Pancreas (tissue), 10 donors: ENCODE measurements around the gene MPPE1. TPM values are rescaled to one million over a fixed set of nuclear protein-coding genes. Genes with fewer than 3 reads are reported as not detected.
"Not testable (repeated sequence)": the region's sequence is repeated elsewhere in the genome, so short reads cannot be mapped to it uniquely, and the experiment has no call there.

ENCODE experiments used
- ATAC-seq, 4 donors: fragments of 200-7000 bp; cut with Tn5 transposase; one replicate each; pipeline versions ENCODE4 v1.8.0 to v1.9.1; 2020; ENCODE audit warnings: mild to moderate bottlenecking in 4 of 4, moderate library complexity in 4 of 4
- DNase-seq, 6 donors: peaks; one replicate each; pipeline ENCODE4 v3.0.0-alpha.2; 2020
- FAIRE-seq: peaks from 2 replicates; lab custom pipeline; 2012; peaks lifted over from hg19 to GRCh38; lab: Jason Lieb, UNC
- H3K27ac ChIP-seq, 4 donors: fragments of 200-600 bp; sonication (generic); 1 replicate in 3 of 4; 2 replicates in 1 of 4; pipeline versions ENCODE4 v1.5.0 to v1.8.0; 2020
- H3K27me3 ChIP-seq, 4 donors: fragments of 200-600 bp; one replicate each; pipeline ENCODE4 v1.8.0; 2021
- H3K36me3 ChIP-seq, 3 donors: fragments of 200-600 bp; sonication (generic) in 1 of 3; one replicate each; pipeline versions ENCODE4 v1.5.0 to v1.8.0; 2020 to 2021
- H3K4me1 ChIP-seq, 3 donors: fragments of 200-600 bp; one replicate each; pipeline ENCODE4 v1.8.0; 2021
- H3K4me3 ChIP-seq, 4 donors: fragments of 200-600 bp; sonication (generic) in 2 of 4; one replicate each; pipeline versions ENCODE4 v1.5.0 to v1.8.0; 2020 to 2021
- H3K9me3 ChIP-seq, 4 donors: fragments of 200-600 bp; one replicate each; pipeline ENCODE4 v1.8.0; 2021
- WGBS, 2 donors: extraction: QIAGEN DNeasy Blood & Tissue Kit; methylation state at CpG; one replicate each; pipeline ENCODE4 v1.1.7; 2013; 5-methylcytosine and 5-hydroxymethylcytosine counted together
- intact Hi-C, 3 donors: fragments of 100-400 bp; cut with DNase I; formaldehyde crosslinking; loops; one replicate each; pipeline versions ENCODE4 v1.11.1 to v1.14.2; 2022
- polyA plus RNA-seq, 2 donors: library from polyadenylated mRNA; stranded (reverse); fragments of 200-250 nt; gene quantifications; one replicate each; pipeline ENCODE4 v1.2.3, GENCODE V29; 2013
- total RNA-seq, 6 donors: library from RNA; stranded (reverse); fragmentation: NEBNext Ultra II Directional in 4 of 6; extraction: Animal tissue kit (Norgen Biotek cat#: 25700) in 4 of 6; gene quantifications; one replicate each; pipeline versions ENCODE4 v1.2.1 to v1.2.4, GENCODE V29; 2021 to 2023
- TF ChIP-seq, protein P1 (sequence below), 4 donors: fragments of 200-600 bp; sonication (generic) in 3 of 4; IDR thresholded peaks; one replicate each; pipeline versions ENCODE4 v1.5.0 to v1.8.0; 2021; ENCODE audit warnings: antibody characterized with exemption in 4 of 4
- donor health status: healthy with polysubstance abuse.
- donor health status: DM: no; HTN: no; CAD: no; lungs with moderate emphysema.
- donor health status: DM: no; HTN: no; CAD: no.
- donor health status: control.
- donor health status: control.
- donor health status: Bipolar disorder and iron deficiency.
- donor health status: DM: yes; HTN: yes; CAD: no.
- donor health status: DM: no; HTN: no; CAD: no.
- donor health status: DM: no; HTN: no; CAD: no.
- donor health status: DM: yes; HTN: yes; CAD: no.

The MPPE1 gene
- total and polyA plus RNA-seq, 8 donors: 20.7 to 43.2 (median 25.0) TPM

DNA sequence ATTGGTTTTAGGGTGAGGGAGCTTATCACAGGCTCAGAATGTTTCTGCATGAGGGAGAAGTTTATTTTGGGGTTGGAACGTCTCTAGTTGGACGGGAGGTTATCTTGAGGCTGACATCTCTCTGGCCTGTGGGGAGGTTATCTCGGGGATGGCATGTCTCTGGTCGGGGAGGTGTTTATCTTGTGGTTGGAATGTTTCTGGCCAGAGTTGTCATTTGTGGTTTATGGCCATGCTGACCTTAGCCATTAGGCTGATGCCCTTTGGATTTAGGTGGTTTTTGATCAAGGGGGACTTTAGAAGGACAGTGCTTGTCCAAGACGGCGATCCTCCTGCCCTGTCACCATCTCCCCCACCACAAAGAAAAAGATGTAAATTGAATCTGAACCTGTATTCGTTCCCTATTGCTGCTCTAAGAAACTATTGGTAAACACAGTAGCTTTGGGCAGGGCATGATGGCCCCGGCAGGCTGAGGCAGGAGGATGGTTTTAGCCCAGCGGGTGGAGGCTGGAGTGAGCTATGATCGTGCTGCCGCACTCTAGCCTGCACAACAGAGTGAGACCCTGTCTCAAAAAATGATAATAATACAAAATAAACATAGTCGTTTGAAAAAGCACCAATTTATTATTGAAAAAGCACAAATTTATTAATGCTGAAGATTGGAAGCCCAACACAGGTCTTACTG lies 17.8 kb upstream of the MPPE1 start:
- ATAC-seq (no peak), FAIRE-seq (no peak), DNase-seq (no peak)
- H3K27ac ChIP-seq: no peak overlapping the region
- H3K36me3 ChIP-seq: no peaks in the 10 kb centered on the region
- H3K27me3 ChIP-seq: no peaks in the 10 kb centered on the region
- no peaks in the 10 kb centered on the region for H3K9me3 ChIP-seq
- H3K4me1 ChIP-seq: no peaks in the 10 kb centered on the region
- intact Hi-C loops: loop anchor here in 1 of 3 donors (10.0 kb wide), 1 partner anchor 119 kb away; no protein-coding TSS in a partner anchor
- TF ChIP-seq, protein P1, sequence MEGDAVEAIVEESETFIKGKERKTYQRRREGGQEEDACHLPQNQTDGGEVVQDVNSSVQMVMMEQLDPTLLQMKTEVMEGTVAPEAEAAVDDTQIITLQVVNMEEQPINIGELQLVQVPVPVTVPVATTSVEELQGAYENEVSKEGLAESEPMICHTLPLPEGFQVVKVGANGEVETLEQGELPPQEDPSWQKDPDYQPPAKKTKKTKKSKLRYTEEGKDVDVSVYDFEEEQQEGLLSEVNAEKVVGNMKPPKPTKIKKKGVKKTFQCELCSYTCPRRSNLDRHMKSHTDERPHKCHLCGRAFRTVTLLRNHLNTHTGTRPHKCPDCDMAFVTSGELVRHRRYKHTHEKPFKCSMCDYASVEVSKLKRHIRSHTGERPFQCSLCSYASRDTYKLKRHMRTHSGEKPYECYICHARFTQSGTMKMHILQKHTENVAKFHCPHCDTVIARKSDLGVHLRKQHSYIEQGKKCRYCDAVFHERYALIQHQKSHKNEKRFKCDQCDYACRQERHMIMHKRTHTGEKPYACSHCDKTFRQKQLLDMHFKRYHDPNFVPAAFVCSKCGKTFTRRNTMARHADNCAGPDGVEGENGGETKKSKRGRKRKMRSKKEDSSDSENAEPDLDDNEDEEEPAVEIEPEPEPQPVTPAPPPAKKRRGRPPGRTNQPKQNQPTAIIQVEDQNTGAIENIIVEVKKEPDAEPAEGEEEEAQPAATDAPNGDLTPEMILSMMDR (IDR thresholded peaks at IDR 0.05): no peak
- WGBS, 2 donors: 64 to 74% methylated on average over 12 of the region's 12 CpGs
- no peak overlapping the region for H3K4me3 ChIP-seq

DNA sequence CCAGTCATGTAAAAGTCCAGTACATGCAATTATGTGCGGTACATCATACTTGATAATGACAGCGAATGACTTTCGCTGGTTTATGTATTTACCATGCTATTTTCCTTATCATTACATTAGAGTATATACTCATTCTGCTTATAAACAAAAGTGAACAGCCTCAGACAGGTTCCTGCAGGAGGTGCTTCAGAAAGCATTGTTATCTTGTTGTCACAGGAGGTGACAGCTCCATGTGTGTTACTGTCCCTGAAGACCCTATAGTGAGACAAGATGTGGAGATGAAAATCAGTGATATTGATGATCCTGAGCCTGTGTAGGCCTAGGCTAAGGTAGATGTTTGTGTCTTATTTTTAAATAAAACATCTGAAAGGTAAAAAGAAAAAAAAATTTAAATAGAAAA lies 15.3 kb upstream of the MPPE1 start:
- TF ChIP-seq, protein P1 (IDR thresholded peaks at IDR 0.05): no peak
- FAIRE-seq (no peak), DNase-seq (no peak), ATAC-seq (no peak)
- H3K27me3 ChIP-seq: no peaks in the 10 kb centered on the region
- no peak overlapping the region for H3K4me3 ChIP-seq
- H3K9me3 ChIP-seq: no peaks in the 10 kb centered on the region
- WGBS, 2 donors: 77 to 90% methylated on average over 3 of the region's 3 CpGs
- H3K36me3 ChIP-seq: no peaks in the 10 kb centered on the region
- intact Hi-C loops: loop anchor here in 1 of 3 donors (10.0 kb wide), 1 partner anchor 121 kb away; no protein-coding TSS in a partner anchor
- no peak overlapping the region for H3K27ac ChIP-seq
- H3K4me1 ChIP-seq: no peaks in the 10 kb centered on the region

DNA sequence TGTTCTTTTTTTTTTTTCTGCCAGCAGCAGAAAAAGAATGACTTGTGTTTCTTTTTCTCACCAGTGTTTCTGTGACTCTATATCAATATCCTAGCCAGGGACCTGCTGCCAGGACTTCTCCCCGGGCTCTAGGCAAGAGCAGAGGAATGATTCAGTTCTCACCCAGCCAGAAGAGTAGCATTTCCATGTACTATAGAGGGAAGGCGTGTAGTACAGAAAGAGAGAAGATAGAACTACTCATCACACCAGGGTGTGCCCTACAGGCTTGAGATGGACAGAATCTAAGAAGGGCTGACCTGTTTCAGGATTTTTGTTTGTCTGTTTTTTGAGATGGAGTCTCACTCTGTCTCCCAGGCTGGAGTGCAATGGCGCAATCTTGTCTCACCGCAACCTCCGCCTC lies 11.4 kb upstream of the MPPE1 start:
- WGBS, 2 donors: 83 to 85% methylated on average over 5 of the region's 5 CpGs
- H3K27ac ChIP-seq, H3K9me3 ChIP-seq, H3K27me3 ChIP-seq, ATAC-seq, DNase-seq, H3K4me3 ChIP-seq, FAIRE-seq, H3K36me3 ChIP-seq, intact Hi-C loops, H3K4me1 ChIP-seq: not testable (repeated sequence)

DNA sequence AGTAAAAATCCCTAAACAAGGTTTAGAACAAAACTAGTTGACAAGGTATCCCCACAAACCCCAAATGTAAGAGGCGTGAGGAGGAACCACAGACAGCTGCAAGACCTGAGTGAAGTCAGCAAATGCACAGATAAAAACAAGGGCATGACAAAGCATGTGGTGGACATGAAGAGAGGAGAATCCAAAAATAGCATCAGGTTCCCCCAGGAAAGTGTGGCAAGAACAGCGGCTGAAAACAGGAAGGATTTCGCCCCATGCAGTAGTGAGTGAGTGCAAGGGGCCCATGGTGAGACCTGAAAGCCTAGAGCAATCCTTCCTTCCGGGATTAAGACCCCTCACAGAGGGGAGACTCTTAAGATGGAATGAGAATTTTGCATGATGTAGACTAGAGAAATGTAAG lies 8.8 kb upstream of the MPPE1 start:
- H3K4me1 ChIP-seq, H3K27me3 ChIP-seq, H3K27ac ChIP-seq, DNase-seq, H3K9me3 ChIP-seq, H3K36me3 ChIP-seq, FAIRE-seq, intact Hi-C loops, H3K4me3 ChIP-seq: not testable (repeated sequence)
- 86 to 88% methylated on average over 4 of the region's 4 CpGs for WGBS, 2 donors
- ATAC-seq: peak in 2 of 4 donors; percentile 40 to 49

DNA sequence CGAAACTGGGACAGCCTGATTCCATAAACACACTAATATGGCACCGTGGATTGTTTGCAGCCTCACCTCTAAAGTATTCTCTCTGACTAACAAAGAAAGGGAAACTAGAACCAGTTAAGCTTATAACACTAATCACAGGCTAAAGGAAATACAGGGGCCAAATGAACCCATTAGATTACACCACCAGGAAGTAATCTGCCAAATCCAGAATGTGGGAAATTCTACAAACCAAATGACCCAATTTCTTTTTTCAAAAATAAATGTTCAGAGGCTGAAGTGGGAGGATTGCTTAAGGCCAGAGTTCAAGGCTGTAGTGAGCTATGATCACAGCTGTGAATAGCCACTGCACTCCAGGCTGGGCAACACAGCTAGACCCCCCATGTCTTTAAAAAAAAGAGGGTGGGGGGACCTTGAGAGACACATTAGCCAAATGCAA lies 1.5 kb upstream of the MPPE1 start:
- no peak for DNase-seq
- 13 to 17% methylated on average over 2 of the region's 2 CpGs for WGBS, 2 donors
- Histone ChIP-seq H3K9me3 (no peaks in the 10 kb centered on the region), H3K4me3 (peak overlapping the region in 2 of 4 donors; percentile 78 to 79), H3K36me3 (no peaks in the 10 kb centered on the region), H3K27me3 (no peaks in the 10 kb centered on the region), H3K27ac (peak overlapping the region; percentile 97 to 100 (median 100)), H3K4me1 (peaks cover 8 to 19% (median 19%) of the 10 kb centered on the region in 3 donors)
- intact Hi-C loops: no loop called here
- TF ChIP-seq, protein P1 (IDR thresholded peaks at IDR 0.05): no peak
- no peak for FAIRE-seq
- ATAC-seq: peak; percentile 15 to 60 (median 32)

DNA sequence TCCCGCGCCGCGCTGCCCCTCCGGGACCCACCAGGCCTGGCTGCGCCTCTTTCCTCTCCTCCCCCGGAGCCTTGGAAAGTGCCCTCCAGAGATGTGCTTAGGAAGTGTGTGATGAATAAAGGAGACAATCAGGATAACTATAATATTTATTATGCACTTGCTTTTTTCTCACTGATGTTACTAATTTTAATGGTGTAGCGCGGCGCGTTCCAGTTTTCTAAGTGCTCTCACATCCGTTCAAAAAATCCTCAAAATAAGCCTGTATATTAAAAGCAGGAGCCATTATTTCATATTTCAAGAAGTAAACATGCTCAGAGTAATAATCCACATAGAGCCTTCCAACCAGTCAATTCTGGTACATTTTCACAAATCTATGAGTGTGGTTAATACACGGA lies 941 bp upstream of the MPPE1 start:
- Histone ChIP-seq H3K9me3 (no peaks in the 10 kb centered on the region), H3K36me3 (no peaks in the 10 kb centered on the region), H3K27ac (peak overlapping the region; percentile 97 to 100 (median 100)), H3K4me3 (peak overlapping the region; percentile 51 to 79 (median 73)), H3K4me1 (peaks cover 8 to 19% (median 19%) of the 10 kb centered on the region in 3 donors), H3K27me3 (no peaks in the 10 kb centered on the region)
- WGBS, 2 donors: 5 to 6% methylated on average over 13 of the region's 13 CpGs
- no peak for FAIRE-seq
- DNase-seq: no peak
- no peak for ATAC-seq
- TF ChIP-seq, protein P1 (IDR thresholded peaks at IDR 0.05): no peak
- intact Hi-C loops: no loop called here
